OCI-LY1 (cell line): ENCODE results near the gene FERD3L.

Experiments used
- H2AFZ ChIP-seq: fragments of 200-600 bp; sonication (generic), shearing (Covaris generic); 2 replicates; pipeline ENCODE4 v1.6.0; 2014; ENCODE audit warnings: antibody characterized with exemption, mild to moderate bottlenecking, low read length
- H3F3A ChIP-seq: fragments of 200-600 bp; sonication (generic), shearing (Covaris generic); 2 replicates; pipeline ENCODE4 v1.6.0; 2014; ENCODE audit warnings: mild to moderate bottlenecking, antibody characterized with exemption, low read length, moderate library complexity; ENCODE audit not compliant: insufficient read depth
- H3K27ac ChIP-seq: fragments of 200-600 bp; sonication (generic); 2 replicates; pipeline ENCODE4 v1.5.1; 2014; ENCODE audit warnings: low read length, mixed run types, mild to moderate bottlenecking, low read depth; ENCODE audit not compliant: poor library complexity, severe bottlenecking
- H3K27me3 ChIP-seq: fragments of 200-600 bp; sonication (generic); 2 replicates; pipeline ENCODE4 v1.6.0; 2014; ENCODE audit warnings: antibody characterized with exemption, mild to moderate bottlenecking, low read length, moderate library complexity; ENCODE audit not compliant: insufficient read depth
- H3K36me3 ChIP-seq: fragments of 200-600 bp; sonication (generic); 2 replicates; pipeline ENCODE4 v1.6.1; 2014; ENCODE audit warnings: mild to moderate bottlenecking, antibody characterized with exemption, low read length, moderate library complexity, mixed read lengths; ENCODE audit not compliant: insufficient read depth
- H3K4me1 ChIP-seq: fragments of 200-600 bp; sonication (generic); 2 replicates; pipeline ENCODE4 v1.5.1; 2014; ENCODE audit warnings: mild to moderate bottlenecking, low read length, moderate library complexity; ENCODE audit not compliant: insufficient read depth, severe bottlenecking
- H3K4me2 ChIP-seq: fragments of 200-600 bp; sonication (generic), shearing (Covaris generic); 2 replicates; pipeline ENCODE4 v1.6.1; 2014; ENCODE audit warnings: low read length
- H3K4me3 ChIP-seq: fragments of 200-600 bp; sonication (generic); 2 replicates; pipeline ENCODE4 v1.5.1; 2014; ENCODE audit warnings: low read length, low read depth, mild to moderate bottlenecking, mixed read lengths; ENCODE audit not compliant: poor library complexity, severe bottlenecking
- H3K79me2 ChIP-seq: fragments of 200-600 bp; shearing (Covaris generic); 2 replicates; pipeline ENCODE4 v1.6.1; 2016; ENCODE audit warnings: mixed run types, low read length, mixed read lengths; ENCODE audit not compliant: insufficient read depth
- H3K9ac ChIP-seq: fragments of 200-600 bp; sonication (generic), shearing (Covaris generic); 2 replicates; pipeline ENCODE4 v1.6.1; 2014; ENCODE audit warnings: mild to moderate bottlenecking, low read length, mixed read lengths
- H3K9me2 ChIP-seq: fragments of 200-600 bp; sonication (generic), shearing (Covaris generic); 2 replicates; pipeline ENCODE4 v1.6.1; 2014; ENCODE audit warnings: low read depth, mild to moderate bottlenecking, low read length, mixed read lengths
- H3K9me3 ChIP-seq: fragments of 200-600 bp; shearing (Covaris generic); 2 replicates; pipeline ENCODE4 v1.6.1; 2014; ENCODE audit warnings: low read length, mixed read lengths
- H4K20me1 ChIP-seq: fragments of 200-600 bp; sonication (generic), shearing (Covaris generic); 2 replicates; pipeline ENCODE4 v1.6.0; 2016; ENCODE audit warnings: mild to moderate bottlenecking, low read length; ENCODE audit not compliant: insufficient read depth
- EZH2 ChIP-seq: fragments of 200-600 bp; sonication (generic), shearing (Covaris generic); IDR thresholded peaks from 2 replicates; pipeline ENCODE4 v1.8.0; 2017; ENCODE audit warnings: borderline replicate concordance, mixed run types, mild to moderate bottlenecking, antibody characterized with exemption, low read length, moderate library complexity, mixed read lengths
- TF ChIP-seq, protein P1 (sequence below): fragments of 200-600 bp; sonication (generic), shearing (Covaris generic); IDR thresholded peaks from 2 replicates; pipeline ENCODE4 v1.5.1; 2017; ENCODE audit warnings: mild to moderate bottlenecking, antibody characterized with exemption, low read length, moderate library complexity, mixed read lengths

The FERD3L gene

GRCh38 chr7:19146699-19147098 lies 1.5 kb upstream of the FERD3L start:
- H3K9me3 ChIP-seq, result no peaks in the 10 kb centered on the region
- H3K4me3 ChIP-seq, result no peak overlapping the region
- TF ChIP-seq, protein P1, sequence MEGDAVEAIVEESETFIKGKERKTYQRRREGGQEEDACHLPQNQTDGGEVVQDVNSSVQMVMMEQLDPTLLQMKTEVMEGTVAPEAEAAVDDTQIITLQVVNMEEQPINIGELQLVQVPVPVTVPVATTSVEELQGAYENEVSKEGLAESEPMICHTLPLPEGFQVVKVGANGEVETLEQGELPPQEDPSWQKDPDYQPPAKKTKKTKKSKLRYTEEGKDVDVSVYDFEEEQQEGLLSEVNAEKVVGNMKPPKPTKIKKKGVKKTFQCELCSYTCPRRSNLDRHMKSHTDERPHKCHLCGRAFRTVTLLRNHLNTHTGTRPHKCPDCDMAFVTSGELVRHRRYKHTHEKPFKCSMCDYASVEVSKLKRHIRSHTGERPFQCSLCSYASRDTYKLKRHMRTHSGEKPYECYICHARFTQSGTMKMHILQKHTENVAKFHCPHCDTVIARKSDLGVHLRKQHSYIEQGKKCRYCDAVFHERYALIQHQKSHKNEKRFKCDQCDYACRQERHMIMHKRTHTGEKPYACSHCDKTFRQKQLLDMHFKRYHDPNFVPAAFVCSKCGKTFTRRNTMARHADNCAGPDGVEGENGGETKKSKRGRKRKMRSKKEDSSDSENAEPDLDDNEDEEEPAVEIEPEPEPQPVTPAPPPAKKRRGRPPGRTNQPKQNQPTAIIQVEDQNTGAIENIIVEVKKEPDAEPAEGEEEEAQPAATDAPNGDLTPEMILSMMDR, result no peak
- no peak for TF ChIP-seq EZH2
- H3K79me2 ChIP-seq, result no peaks in the 10 kb centered on the region
- no peak overlapping the region for H3K4me2 ChIP-seq
- H3K9me2 ChIP-seq, result no peaks in the 10 kb centered on the region
- no peaks in the 10 kb centered on the region for H3K4me1 ChIP-seq
- H4K20me1 ChIP-seq, result no peaks in the 10 kb centered on the region
- no peak overlapping the region for H2AFZ ChIP-seq
- H3K9ac ChIP-seq, result no peak overlapping the region
- H3K36me3 ChIP-seq, result no peaks in the 10 kb centered on the region
- no peaks in the 10 kb centered on the region for H3K27me3 ChIP-seq
- no peak overlapping the region for H3K27ac ChIP-seq
- H3F3A ChIP-seq, result no peaks in the 10 kb centered on the region

- H3K4me2 ChIP-seq, result no peak overlapping the region
- H3K27ac ChIP-seq, result no peak overlapping the region
- H3K4me3 ChIP-seq, result no peak overlapping the region
- H3F3A ChIP-seq, result no peaks in the 10 kb centered on the region
- H3K9me2 ChIP-seq, result no peaks in the 10 kb centered on the region
- H4K20me1 ChIP-seq, result no peaks in the 10 kb centered on the region
- no peaks in the 10 kb centered on the region for H3K9me3 ChIP-seq
- H2AFZ ChIP-seq, result no peak overlapping the region
- no peaks in the 10 kb centered on the region for H3K36me3 ChIP-seq
- TF ChIP-seq, protein P1, result no peak
- TF ChIP-seq EZH2, result no peak
- H3K27me3 ChIP-seq, result no peaks in the 10 kb centered on the region
- H3K4me1 ChIP-seq, result no peaks in the 10 kb centered on the region
- H3K9ac ChIP-seq, result no peak overlapping the region
- no peaks in the 10 kb centered on the region for H3K79me2 ChIP-seq
Observed at GRCh38 chr7:19145434-19146115, 354 bp upstream of the FERD3L start.

DNA sequence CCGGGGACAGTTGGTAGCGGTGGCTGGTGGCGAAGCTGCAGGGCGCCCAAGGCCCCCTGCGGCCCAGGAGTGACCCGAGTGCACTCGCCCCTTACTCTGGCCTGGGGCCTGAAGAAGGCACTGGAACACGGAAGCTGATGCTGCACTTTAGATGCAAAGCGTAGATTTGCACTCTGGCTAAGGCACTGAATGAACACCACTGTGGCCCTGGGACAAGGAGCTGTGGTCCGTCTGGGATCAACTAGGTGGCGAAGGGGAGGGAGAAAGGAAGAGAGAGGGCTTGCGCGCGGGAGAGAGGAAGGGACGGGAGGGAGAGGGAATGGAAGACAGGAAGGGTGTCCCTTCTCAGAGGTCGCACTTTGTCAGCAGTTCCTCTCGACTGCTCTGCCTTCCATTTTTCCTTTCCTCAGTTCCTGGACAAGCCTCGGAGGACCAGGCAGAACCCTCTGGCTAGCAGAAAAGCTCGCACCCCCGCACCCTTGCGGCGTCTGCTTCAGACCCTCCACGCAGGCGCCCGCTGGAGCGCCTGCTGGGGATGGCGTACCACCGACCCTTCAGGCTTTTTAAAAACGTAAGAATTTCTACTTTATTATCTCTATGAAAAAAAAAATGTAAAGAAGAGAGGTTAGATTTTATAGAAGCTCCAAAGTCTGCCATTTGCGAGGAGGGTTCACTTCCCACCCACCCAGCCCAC lies 1.2 kb downstream of the FERD3L start:
- Histone ChIP-seq H3K27me3 (no peaks in the 10 kb centered on the region), H3K9me2 (no peaks in the 10 kb centered on the region), H3K27ac (no peak overlapping the region), H3K9ac (no peak overlapping the region), H2AFZ (no peak overlapping the region), H3K9me3 (no peaks in the 10 kb centered on the region), H4K20me1 (no peaks in the 10 kb centered on the region), H3K4me3 (no peak overlapping the region), H3K4me1 (no peaks in the 10 kb centered on the region), H3K79me2 (no peaks in the 10 kb centered on the region), H3F3A (no peaks in the 10 kb centered on the region), H3K4me2 (no peak overlapping the region), H3K36me3 (no peaks in the 10 kb centered on the region)
- TF ChIP-seq EZH2, result no peak
- TF ChIP-seq, protein P1, result no peak
